Spinal cord (tissue), 10 donors: ENCODE data around the gene PARP11. TPM values are rescaled to one million over a fixed set of nuclear protein-coding genes. Genes with fewer than 3 reads are reported as not detected.
A peak's percentile ranks its signal among the peaks of the same experiment; 100 is the strongest.

ENCODE experiments used
- DNase-seq, 6 donors: peaks; one replicate each; pipeline versions ENCODE4 v3.0.0 to v3.0.0-alpha.2; 2013 to 2015; ENCODE audit warnings: low spot score in 6 of 6, low read depth in 4 of 6
- H3K27ac ChIP-seq: one replicate; pipeline ENCODE4 v1.5.1; 2013; ENCODE audit warnings: low read depth, low read length, control low read depth
- H3K27me3 ChIP-seq: one replicate; pipeline ENCODE4 v1.6.1; 2013; ENCODE audit warnings: low read length; ENCODE audit not compliant: control insufficient read depth, insufficient read depth
- H3K36me3 ChIP-seq: one replicate; pipeline ENCODE4 v1.6.1; 2013; ENCODE audit warnings: low read length; ENCODE audit not compliant: control insufficient read depth, insufficient read depth
- H3K4me1 ChIP-seq: one replicate; pipeline ENCODE4 v1.6.1; 2013; ENCODE audit warnings: low read length; ENCODE audit not compliant: control insufficient read depth, insufficient read depth
- H3K4me3 ChIP-seq: one replicate; pipeline ENCODE4 v1.5.1; 2013; ENCODE audit warnings: low read depth, low read length, control low read depth
- H3K9me3 ChIP-seq: one replicate; pipeline ENCODE4 v1.6.1; 2013; ENCODE audit warnings: low read length; ENCODE audit not compliant: control insufficient read depth, insufficient read depth
- WGBS: methylation state at CpG from one replicate; pipeline ENCODE4 v1.1.5; 2013; ENCODE audit warnings: missing lambda C conversion rate; ENCODE audit not compliant: insufficient coverage; 5-methylcytosine and 5-hydroxymethylcytosine counted together
- polyA plus RNA-seq, 2 donors: library from polyadenylated mRNA; unstranded; fragments of 120-200 nt; gene quantifications; one replicate each; pipeline ENCODE4 v1.2.1, GENCODE V29; 2013; ENCODE audit not compliant: insufficient read length in 2 of 2
- total RNA-seq, 2 donors: library from RNA; depleted of rRNA in 1 of 2; stranded (reverse); fragments of 120-200 nt in 1 of 2; fragments of >200 nt in 1 of 2; gene quantifications; one replicate each; pipeline versions ENCODE4 v1.2.3 to v1.2.4, GENCODE V29; 2013 to 2014
- donor health status: healthy.

Gene PARP11
- total and polyA plus RNA-seq, 4 donors: 9.6 to 12.0 (median 10.7) TPM

DNA sequence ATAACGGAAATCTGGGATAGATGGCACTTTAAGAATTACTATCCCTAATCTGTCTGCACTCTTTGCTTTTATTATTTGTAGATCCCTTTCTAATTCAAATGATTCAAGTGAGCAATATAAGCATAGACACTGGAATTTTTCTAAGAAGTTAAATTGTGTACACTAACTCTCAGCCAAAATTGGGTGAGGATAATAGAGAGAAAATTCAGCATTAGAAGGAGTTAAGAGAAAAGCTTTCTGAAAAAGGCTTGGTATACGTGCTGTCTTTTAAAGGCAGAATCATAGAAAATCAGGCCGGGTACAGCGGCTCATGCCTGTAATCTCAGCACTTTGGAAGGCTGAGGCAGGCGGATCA, 63.2 kb downstream of the PARP11 start:
- H3K4me3 ChIP-seq: no peak overlapping the region
- H3K27ac ChIP-seq: no peak overlapping the region
- WGBS: 97% methylated on average over 3 of the region's 5 CpGs
- no peaks in the 10 kb centered on the region for H3K27me3 ChIP-seq
- no peak for DNase-seq
- H3K4me1 ChIP-seq: no peaks in the 10 kb centered on the region
- no peaks in the 10 kb centered on the region for H3K36me3 ChIP-seq
- no peaks in the 10 kb centered on the region for H3K9me3 ChIP-seq

DNA sequence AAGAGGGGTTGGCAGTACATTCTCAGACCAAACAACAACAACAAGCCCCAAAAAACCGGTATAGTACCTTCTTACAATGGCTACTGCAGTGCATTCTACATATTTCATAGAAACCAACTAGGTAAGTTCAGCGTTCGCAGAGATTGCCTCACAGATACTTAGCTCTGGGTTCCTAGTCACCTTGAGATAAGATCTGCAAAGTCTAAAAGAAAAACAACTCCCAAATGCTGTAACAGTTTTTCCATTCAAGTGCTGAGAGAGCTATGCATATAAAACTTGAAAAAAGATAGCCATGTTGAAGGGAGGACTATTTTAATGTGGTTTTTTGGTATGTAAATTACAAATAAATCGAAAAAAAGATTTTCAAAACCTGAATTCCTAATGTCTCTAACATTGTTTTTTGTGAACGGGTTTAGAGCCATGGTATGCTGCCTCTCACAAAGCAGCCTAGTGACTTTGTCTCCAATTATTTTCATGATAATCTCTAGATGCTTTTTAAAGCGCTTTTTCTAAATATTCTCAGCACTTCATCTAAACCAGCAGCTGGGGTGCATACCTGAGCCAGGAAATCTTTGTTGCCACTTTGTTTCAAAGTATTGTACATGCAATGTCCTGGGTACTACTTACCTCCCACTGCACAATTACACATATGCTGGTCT, 63.7 kb downstream of the PARP11 start:
- no peaks in the 10 kb centered on the region for H3K27me3 ChIP-seq
- H3K4me3 ChIP-seq: no peak overlapping the region
- 88% methylated on average over 4 of the region's 6 CpGs for WGBS
- no peaks in the 10 kb centered on the region for H3K36me3 ChIP-seq
- H3K4me1 ChIP-seq: no peaks in the 10 kb centered on the region
- H3K27ac ChIP-seq: no peak overlapping the region
- no peak for DNase-seq
- no peaks in the 10 kb centered on the region for H3K9me3 ChIP-seq

DNA sequence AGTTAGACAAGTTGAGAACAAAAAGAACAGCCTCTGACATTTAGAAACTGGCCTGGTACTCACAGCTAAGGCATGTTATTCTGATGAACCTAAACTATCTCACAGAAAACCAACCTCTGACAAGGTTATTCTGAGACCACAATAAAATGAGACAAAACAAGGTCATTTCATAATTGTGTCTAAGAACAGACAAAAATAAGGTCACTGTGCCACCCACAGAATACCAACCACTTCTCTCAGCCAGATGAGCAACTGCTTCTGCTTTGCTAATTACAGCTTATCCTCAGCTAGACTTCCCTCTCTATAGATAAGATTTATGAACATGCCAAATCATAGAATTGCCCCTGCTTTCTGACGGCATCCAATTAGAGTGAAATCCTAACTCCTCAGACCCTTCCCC, 68.1 kb downstream of the PARP11 start:
- H3K27ac ChIP-seq: no peak overlapping the region
- H3K4me1 ChIP-seq: no peaks in the 10 kb centered on the region
- H3K9me3 ChIP-seq: no peaks in the 10 kb centered on the region
- H3K4me3 ChIP-seq: no peak overlapping the region
- 88% methylated on average over 1 of the region's 1 CpG for WGBS
- H3K36me3 ChIP-seq: no peaks in the 10 kb centered on the region
- H3K27me3 ChIP-seq: no peaks in the 10 kb centered on the region
- DNase-seq: no peak

DNA sequence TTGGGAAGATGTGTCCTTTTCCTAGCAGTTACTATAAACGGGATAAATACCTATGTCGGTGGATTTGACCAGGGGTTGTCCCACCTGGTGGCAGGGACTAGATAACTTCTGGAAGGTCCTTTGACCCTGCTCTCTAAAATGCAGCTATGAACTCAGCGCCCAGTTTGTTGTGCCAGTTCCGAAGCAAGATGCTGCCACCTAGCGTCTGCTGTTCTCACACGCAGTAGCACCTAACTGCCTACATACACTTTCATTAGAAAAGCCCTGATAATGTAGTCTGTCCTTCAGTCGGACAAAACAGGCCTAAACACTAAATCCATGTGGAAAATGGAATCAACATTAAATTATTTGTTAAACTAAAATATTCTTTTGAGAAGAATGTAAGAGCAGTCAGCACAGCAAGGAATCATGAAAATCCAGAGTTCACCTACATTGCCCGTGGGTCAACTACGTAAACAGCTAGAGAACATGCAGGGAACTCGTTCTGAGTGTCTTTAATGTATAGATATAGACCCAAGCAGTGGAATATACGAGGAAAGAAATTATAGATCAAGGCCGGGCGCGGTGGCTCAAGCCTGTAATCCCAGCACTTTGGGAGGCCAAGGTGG, 69.2 kb downstream of the PARP11 start:
- no peaks in the 10 kb centered on the region for H3K36me3 ChIP-seq
- H3K4me1 ChIP-seq: no peaks in the 10 kb centered on the region
- H3K4me3 ChIP-seq: no peak overlapping the region
- WGBS: 46% methylated on average over 13 of the region's 14 CpGs
- peak; percentile 47 to 93 (median 56) for DNase-seq
- H3K27ac ChIP-seq: no peak overlapping the region
- H3K27me3 ChIP-seq: no peaks in the 10 kb centered on the region
- H3K9me3 ChIP-seq: no peaks in the 10 kb centered on the region

DNA sequence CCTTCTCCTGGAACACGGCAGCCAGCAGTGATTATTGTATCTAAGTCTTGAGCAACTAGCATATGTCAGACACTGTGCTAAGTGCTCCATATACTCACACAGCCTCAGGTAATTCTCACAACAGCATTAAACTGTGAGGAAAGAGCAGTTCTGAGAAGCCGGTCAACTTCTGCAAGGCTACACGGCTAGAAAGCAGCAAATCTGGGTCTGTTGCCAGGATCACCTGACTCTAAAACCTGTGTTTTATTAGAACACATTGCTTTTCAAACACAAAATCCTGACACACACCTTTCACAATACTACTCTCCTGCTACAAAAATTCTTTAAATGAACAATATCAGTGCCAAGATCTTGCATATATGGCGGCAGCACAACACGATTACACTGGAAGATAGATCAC, 70.5 kb downstream of the PARP11 start:
- no peak overlapping the region for H3K27ac ChIP-seq
- DNase-seq: no peak
- 84% methylated on average over 5 of the region's 5 CpGs for WGBS
- H3K4me1 ChIP-seq: no peaks in the 10 kb centered on the region
- no peaks in the 10 kb centered on the region for H3K9me3 ChIP-seq
- H3K36me3 ChIP-seq: no peaks in the 10 kb centered on the region
- no peak overlapping the region for H3K4me3 ChIP-seq
- no peaks in the 10 kb centered on the region for H3K27me3 ChIP-seq

DNA sequence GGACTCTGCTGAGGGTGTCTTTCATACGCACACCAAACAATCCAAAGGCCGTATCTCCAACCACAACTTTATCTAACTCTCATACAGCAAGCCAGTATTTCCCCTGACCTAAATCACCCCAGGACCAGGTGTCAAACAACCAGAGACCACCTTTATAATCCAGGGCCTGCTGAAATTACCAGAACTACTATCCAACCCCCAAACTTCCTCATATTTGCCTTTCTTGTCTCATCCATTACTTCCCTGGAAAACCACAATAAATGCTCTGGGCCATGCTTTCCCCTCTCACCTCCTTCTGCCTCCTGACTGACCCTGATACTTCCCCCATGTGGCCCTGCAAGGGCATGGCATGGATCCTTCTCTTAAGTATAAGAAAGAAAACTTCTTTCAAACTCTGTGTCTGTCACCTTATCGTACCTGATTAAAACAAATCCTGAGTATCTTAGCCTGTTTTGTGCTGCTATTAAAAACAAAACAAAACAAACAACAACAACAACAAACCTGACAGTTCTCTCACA, 75.6 kb downstream of the PARP11 start:
- Histone ChIP-seq H3K36me3 (no peaks in the 10 kb centered on the region), H3K27me3 (no peaks in the 10 kb centered on the region), H3K27ac (no peak overlapping the region), H3K4me3 (no peak overlapping the region), H3K4me1 (no peaks in the 10 kb centered on the region), H3K9me3 (no peaks in the 10 kb centered on the region)
- no peak for DNase-seq
- WGBS: 88% methylated on average over 2 of the region's 3 CpGs

DNA sequence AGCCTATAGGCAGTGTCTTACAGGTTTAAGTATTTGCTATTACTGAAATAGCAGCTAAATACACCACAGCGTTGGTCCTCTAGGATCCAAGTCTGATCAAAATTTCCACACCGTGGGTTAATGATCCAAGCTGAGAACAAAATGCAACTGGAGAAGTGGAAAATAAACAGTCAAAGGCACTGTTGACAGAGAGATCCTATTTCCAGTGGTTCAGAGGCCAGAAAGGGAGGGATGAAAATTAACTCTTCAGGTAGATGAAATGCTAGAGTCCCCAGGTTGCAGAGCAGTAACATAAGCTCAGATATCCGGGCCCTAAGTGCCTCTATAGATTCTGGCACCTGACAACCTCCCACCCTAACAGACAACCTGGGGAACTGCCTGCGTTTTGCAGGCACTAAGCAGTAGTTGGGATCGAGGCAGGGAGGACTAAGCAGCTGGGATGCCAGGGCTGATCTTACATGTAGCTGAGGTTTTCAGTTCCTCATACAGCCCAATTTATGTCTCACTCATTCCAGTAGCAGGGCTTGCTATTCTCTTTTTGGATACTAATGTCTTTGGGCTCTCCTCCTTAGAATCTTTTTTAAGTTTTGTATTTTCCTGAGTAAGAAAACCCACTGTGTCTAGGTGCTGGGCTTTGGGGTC, 77.6 kb downstream of the PARP11 start:
- Histone ChIP-seq H3K36me3 (no peaks in the 10 kb centered on the region), H3K4me1 (peaks cover 3% of the 10 kb centered on the region), H3K27ac (no peak overlapping the region), H3K4me3 (no peak overlapping the region), H3K9me3 (no peaks in the 10 kb centered on the region), H3K27me3 (no peaks in the 10 kb centered on the region)
- 66% methylated on average over 2 of the region's 5 CpGs for whole genome bisulfite sequencing
- no peak for DNase-seq

DNA sequence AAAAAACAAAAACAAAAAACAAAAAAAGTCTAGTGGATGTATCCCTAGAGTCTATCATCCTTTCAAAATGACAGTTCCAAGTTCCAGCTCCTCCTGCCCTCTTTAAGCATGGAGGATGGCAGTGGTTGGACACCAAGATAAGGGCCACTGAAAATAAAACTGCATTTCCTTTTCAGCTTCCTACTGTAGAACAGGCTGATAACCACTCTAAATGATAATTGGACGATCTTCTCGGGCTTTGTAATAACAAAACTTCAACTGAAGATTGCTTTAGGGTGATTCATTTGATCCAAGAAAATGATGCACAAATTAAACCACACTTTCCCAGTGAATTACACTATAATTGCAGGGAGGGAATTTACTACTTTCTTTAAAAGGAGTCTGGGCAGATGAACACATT, 78.1 kb downstream of the PARP11 start:
- H3K9me3 ChIP-seq: no peaks in the 10 kb centered on the region
- peak in 1 of 6 donors; percentile 78 for DNase-seq
- H3K4me1 ChIP-seq: peaks cover 3% of the 10 kb centered on the region
- no peaks in the 10 kb centered on the region for H3K36me3 ChIP-seq
- H3K4me3 ChIP-seq: no peak overlapping the region
- no peak overlapping the region for H3K27ac ChIP-seq
- no peaks in the 10 kb centered on the region for H3K27me3 ChIP-seq
- WGBS: no CpG with 5 or more reads among the region's 2 CpGs

DNA sequence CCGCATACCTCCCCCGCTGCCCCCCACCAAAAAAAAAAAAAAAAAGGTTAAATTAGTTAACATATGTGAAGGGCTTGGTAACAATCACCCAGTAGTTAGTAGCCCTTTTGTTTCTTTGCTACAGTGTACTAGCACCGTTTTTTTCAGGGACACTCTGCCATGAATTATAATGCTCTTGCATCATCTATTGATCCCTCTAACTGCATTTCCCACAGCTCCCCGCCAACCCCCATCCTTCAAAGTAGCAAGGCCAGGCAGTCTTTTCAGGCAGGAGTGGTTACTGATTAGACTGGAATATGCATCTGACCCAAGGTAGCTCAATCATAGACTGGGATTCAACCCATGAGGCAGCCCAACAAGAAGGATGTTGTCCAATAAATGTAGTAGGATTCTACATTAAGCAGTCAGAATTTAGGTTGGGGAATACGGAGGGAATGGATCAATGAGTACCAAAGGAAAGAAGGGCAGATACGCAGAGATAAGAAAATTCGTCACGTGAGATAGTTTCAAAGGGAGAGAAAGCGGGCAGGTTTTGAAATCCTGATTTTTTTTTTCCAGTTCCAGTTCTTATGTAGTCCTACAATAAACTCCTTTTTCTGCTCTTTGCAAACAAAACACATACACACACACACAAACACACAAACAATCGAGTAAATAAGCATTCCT, 80.4 kb downstream of the PARP11 start:
- no peak overlapping the region for H3K4me3 ChIP-seq
- H3K9me3 ChIP-seq: no peaks in the 10 kb centered on the region
- WGBS: no CpG with 5 or more reads among the region's 10 CpGs
- DNase-seq: peak in 1 of 6 donors; percentile 38
- H3K27me3 ChIP-seq: no peaks in the 10 kb centered on the region
- H3K27ac ChIP-seq: no peak overlapping the region
- no peaks in the 10 kb centered on the region for H3K36me3 ChIP-seq
- H3K4me1 ChIP-seq: peaks cover 3% of the 10 kb centered on the region
